Measurements from ENCODE around the gene CDH12.

CDH12 gene

GRCh38 chr5:22764736-22765135, 88.4 kb downstream of the CDH12 start:
- DNase-seq (ENCODE audit: low spot score), result no peak

DNA sequence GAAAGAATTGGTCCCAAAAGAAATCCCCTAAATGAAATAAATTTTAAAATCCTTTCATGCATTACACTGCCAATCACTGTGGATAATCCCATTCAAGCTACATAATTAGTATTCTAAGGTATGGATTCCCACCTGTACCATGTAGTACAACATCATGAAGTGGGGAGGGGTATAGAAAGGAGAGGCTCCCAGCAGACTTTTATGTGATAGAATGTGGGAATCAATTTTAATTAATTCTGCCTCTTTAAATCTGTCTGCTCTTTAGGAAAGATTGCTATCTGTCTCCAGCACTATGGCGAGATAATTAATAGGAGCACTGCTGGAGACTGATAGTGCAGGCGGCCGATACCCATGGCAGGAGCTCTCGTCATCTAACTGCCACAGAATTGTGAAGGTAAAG, 95.4 kb downstream of the CDH12 start:
- no peak for DNase-seq (ENCODE audit: low spot score)

- no peak for DNase-seq (ENCODE audit: low spot score)
Measured at GRCh38 chr5:22754155-22754554, 99.0 kb downstream of the CDH12 start.

GRCh38 chr5:22751536-22751935, 101.6 kb downstream of the CDH12 start:
- DNase-seq (ENCODE audit: low spot score), result no peak

DNA sequence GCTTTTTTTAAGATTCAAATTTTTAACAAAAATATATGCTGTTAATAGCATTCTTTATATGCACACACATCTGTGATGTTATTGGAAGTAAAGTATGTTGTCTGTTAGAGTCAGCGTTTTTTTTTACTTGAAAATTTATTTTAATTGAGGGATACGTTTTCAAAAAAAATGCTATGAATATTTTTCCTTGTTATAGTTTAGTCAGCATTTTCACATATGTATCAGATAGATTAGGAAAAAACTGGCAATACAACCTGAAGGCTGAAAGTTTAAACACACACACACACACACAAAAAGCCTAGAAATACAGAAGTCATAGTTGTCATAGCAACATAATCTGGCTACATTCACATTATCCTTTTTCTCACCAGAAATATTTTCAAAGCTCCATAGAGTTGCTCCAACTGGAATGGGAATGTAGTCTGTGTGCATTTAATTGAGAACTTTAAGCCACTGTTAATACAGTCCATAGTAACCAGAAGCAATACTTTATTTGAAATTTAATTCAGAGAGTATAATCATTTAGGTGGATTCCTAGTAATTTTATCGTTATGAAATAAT, 116.6 kb downstream of the CDH12 start:
- no peak for DNase-seq (ENCODE audit: low spot score)

- DNase-seq (ENCODE audit: low spot score), result no peak
Measured at GRCh38 chr5:22734907-22735306, 118.2 kb downstream of the CDH12 start.

DNA sequence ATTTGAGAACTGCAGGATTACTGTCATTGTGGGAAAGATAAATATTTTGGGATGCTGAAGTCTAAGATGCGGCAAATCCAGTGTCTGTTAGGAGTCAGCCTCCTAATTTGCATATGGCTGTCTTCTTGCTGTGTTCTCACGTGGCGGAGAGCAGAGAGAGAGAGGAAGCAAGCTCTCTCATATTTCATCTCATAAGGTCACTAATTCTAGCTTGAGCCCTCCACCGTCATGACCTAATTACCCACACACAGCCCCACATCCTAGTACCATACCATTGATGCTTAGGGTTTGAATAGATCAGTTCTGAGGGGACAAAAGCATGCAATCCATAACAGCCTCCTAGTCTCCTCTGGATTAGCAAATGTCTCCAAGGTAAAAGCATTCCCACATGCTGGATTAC, 124.5 kb downstream of the CDH12 start:
- no peak for DNase-seq (ENCODE audit: low spot score)

DNA sequence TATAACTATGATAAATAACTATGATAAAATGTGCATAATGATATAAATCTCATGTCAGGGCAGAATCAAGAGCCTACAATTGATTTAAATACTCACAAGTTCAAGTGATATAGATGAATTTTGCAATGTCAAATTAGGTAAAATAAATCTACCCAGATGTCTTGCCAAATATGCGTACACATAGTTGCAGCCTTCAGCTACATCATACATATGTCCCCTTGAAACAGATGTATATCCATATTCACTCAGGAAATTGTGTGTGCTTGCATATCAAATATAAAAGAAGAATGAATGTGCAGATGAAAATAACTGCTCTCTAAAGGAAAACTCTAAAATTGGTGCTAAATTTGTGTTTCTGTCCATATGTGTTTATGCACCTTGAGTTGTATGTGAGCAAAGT, 130.7 kb downstream of the CDH12 start:
- no peak for DNase-seq (ENCODE audit: low spot score)

- no peak for DNase-seq (ENCODE audit: low spot score)
Measured at GRCh38 chr5:22722056-22722455, 131.1 kb downstream of the CDH12 start.

- no peak for DNase-seq (ENCODE audit: low spot score)
Measured at GRCh38 chr5:22719842-22720241, 133.3 kb downstream of the CDH12 start.

DNA sequence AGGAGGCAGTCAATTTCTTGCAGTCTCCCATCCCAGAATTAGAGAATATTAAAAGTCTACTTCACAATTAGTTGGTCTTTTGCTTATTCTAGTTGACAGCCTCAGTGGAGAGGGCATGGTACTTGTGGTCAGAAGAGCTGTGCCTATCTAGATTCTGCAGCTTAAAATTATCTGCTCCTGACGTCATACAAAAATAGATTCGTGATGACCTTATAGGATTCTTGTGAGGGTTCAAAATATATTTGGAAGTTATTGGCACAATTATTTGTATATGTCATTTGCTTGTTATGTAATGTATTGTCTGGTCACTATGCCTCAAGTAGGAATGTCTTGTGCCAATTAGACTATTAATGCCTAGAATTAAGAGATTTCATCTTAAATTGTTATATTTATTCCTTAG, 142.5 kb downstream of the CDH12 start:
- DNase-seq (ENCODE audit: low spot score), result no peak

DNA sequence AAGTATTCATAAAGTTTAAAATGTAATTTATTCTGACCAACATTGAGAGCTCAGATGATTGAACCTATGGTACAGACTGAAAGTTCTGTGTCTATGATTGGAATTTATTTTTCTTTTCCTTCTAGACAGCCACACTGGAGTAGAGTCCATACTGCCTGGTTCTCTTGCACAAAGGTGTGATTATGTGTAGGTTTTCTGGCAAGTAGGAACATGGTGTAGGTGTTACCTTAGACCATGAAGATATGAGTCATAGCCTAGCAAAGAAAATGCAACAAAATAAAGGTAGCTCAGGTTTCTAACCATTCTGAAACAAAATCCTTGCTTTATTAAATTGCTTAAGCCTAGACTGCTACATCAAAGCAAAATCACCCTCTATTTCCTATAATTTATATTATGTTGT, 143.4 kb downstream of the CDH12 start:
- no peak for DNase-seq (ENCODE audit: low spot score)

GRCh38 chr5:22708770-22709328, 144.3 kb downstream of the CDH12 start:
- no peak for DNase-seq (ENCODE audit: low spot score)

- DNase-seq (ENCODE audit: low spot score), result no peak
Measured at GRCh38 chr5:22706901-22707300, 146.2 kb downstream of the CDH12 start.

- DNase-seq (ENCODE audit: low spot score), result no peak
Measured at GRCh38 chr5:22699319-22699718, 153.8 kb downstream of the CDH12 start.

DNA sequence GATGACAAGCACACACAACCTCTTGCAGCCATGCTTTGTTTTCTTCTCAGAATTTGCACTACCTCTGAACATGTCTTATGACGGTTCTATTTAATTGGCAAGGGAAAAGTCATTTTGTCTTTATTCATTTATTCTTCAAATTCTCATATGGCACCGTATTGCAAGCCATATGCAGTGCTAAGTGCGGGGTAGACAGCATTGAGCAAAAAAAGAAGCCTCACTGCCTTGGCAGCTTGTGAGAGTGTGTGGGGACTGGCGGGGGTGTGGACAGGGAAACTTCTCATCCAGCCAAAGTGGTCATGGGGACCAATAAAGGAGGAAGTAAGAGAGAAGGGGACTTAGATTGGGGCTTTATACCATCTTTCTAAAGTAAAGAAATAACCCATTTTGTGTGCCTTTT, 160.0 kb downstream of the CDH12 start:
- DNase-seq (ENCODE audit: low spot score), result no peak

DNA sequence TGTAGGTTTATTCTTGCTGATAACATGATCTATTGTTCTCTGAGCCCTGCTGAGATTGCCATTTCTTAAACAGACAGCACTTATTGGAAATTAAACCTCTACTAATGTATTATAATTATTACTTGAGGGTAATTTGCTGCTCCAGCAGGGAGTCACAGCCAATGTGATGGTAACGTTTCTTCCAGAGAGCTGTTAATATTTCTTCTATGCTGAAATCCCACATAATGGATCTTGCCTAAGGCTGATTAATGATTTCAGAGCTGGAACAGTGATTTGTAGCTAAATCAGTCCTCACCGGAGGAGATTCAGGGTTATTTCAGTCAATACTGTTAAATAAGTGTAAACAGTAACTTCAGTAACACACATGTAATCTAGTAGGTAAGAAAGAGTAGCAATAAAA, 170.1 kb downstream of the CDH12 start:
- no peak for DNase-seq (ENCODE audit: low spot score)

- DNase-seq (ENCODE audit: low spot score), result no peak
Measured at GRCh38 chr5:22678886-22679285, 174.3 kb downstream of the CDH12 start.

GRCh38 chr5:22673131-22673530, 180.0 kb downstream of the CDH12 start:
- no peak for DNase-seq (ENCODE audit: low spot score)

DNA sequence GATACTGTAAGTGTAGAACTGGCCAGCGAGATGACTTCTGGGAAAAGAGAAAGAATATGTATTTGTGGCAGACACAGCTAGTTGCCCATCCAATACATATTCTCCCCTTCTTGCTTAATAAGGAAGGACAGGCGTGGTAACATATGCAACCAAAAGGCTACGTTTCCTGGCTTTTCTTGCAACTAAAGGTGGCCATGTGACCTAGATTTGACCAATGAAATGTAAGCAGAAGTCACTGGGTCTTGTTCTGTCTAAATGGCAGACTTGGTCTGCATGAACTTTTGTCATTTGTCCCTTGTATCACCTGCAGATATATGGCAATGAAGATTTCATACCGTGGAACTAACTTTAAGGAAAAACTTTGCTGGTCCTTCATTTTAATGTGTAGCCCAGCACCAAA, 183.8 kb downstream of the CDH12 start:
- no peak for DNase-seq (ENCODE audit: low spot score)

- no peak for DNase-seq (ENCODE audit: low spot score)
Measured at GRCh38 chr5:22665801-22666200, 187.3 kb downstream of the CDH12 start.

DNA sequence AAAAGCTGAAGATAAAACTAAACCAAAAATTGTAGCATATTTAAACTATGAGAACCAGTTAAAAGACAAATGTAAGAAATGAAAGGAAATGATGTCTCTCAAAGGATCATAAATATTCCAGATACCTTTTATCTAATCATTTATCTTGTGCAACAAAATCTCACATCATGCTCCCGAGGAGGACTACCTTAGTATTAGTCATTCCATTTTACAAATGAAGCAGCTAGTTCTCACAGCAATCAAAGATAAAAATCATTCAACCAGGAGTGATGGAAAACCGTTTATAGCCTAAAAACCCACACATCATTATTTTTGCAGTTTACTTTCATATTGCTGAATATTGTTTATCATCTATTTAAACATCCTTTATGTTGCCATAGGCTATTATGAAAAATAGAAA, 190.0 kb downstream of the CDH12 start:
- DNase-seq (ENCODE audit: low spot score), result no peak

DNA sequence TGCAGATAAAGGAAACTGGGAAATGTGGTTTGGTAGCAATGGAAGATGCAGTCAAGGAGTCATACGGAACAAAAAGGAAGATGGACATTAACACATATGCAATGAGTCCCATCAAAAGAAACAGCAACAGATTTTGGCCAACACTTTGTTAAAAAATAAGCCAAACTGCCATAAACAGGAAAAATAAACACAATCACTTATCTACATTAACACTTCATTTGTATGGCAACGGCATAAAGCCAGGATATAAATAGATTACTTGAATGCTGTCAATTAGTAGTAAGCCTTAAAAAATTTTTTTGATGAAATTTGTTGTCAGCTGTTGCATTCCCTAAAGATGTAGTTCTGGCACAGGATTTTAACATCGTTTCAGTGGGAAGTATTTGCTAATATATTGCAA, 190.8 kb downstream of the CDH12 start:
- DNase-seq (ENCODE audit: low spot score), result no peak

DNA sequence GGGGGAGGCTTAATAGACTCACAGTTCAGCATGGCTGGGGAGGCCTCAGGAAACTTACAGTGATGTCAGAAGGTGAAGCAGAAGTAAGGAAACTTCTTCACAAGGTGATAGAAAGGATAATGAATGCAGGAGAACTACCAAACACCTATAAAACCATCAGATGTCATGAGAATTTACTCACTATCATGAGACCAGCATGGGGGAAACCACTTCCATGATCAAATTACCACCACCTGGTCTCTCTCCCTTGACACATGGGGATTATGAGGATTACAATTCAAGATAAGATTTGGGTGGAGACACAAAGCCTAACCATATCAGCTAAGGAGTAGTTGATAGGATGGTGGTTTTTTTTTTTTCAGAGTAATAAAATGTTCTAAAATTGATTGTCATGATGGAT, 201.8 kb downstream of the CDH12 start:
- no peak for DNase-seq (ENCODE audit: low spot score)

DNA sequence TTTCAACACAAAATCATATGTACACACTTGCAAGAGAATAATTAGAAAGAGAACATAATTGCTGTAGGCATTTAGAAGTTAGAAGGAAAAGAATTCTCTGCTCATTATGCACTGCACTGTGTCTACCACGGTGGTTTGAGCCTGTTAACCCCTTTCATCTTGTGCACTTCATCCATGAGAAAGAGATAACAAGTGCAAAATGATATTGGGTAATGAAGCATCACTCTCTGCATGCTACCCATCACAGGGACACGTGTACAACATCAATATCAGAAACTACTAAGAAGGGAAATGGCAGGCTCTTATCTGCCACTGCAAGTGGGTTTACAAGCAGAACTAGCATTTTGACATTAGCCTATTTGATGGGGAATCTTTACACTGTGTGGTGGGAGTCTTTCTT, 202.6 kb downstream of the CDH12 start:
- no peak for DNase-seq (ENCODE audit: low spot score)
